HG02885 (cell line): ENCODE data around the gene PFN1.

ENCODE experiments used
- ATAC-seq: cut with Tn5 transposase; IDR thresholded peaks from one replicate; pipeline ENCODE4 v1.9.1; 2021; ENCODE audit warnings: mild to moderate bottlenecking; ENCODE audit not compliant: unreplicated experiment, poor library complexity

Gene PFN1

DNA sequence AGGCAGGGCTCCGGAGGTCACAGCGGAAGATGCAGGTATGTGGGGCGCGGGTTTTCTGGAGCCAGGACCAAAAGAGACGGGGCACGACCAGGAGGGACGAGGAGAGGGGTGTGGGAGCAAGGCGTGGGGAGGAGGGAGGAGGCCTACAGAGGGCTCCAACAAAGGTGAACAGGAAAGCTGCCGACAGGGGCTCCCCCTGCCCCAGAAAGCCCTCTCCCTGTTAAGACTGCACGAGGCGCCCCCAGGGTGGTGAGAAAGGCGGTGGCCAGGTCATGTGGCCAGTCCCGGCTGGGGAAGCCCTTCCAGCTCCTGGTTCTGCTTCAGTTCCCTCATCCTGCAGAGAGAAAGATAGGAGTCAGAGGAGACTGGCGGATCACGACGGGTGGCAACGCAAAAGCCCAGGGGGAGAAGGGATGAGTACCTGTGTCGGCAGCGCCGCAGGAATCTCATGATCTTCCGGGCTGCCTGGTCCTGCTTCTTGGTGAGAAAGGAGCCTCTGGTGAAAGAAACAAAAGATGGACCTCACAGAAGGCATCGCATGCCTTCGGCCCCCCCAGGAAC is 20.2 kb upstream of the PFN1 start:
- ATAC-seq: no peak

DNA sequence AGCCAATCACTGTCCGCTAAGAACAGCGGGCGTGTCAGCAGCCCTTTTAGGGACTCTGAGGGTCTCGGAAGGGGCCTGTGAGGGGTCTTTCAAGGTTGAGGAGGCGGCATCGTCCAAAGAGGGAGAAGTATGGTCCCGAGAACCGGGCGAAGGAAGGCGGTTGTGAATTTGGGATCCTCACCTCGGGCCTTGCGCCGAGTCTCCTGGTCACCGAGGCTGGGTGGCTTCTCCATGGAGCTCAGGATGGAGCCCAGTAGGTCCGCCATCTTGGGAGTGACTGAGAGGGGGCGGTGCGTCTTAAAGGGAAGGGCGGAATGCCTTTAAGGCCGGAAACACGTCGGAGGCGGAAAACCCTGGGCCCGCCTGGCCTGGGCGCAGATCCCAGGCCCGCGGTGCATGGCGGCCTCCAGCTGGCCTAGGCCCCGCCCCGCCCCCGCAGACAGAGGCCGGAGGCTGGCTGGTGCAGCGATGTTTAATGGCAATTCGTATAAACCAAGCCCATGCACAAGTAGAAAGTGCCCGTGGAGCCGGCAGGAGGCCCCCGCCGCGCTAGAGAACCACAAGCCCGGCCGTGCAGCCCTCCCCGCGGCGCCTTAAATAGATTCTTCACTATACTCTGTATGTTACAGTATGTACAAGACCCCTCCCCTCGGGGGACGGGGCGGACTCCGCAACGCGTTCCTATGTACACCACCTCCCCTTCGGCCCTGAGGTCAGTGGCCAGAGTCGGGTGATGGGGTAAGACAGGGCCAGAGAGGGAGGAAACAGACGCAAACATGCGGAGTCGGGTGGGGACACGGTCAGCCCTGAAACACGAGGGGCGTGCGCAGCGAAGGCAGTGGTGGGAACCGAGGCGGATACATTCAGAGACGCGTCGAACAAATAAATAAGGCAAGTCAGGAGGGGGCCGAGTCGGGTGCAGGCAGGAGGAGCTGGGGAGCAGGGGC is 19.5 kb upstream of the PFN1 start, which contains the start of gene SPAG7:
SPAG7 (minus strand) TSS at position 279 of the 947 bp plus-strand sequence; CDS start at position 266, 13 bp downstream.
- peak; percentile 65 for ATAC-seq

DNA sequence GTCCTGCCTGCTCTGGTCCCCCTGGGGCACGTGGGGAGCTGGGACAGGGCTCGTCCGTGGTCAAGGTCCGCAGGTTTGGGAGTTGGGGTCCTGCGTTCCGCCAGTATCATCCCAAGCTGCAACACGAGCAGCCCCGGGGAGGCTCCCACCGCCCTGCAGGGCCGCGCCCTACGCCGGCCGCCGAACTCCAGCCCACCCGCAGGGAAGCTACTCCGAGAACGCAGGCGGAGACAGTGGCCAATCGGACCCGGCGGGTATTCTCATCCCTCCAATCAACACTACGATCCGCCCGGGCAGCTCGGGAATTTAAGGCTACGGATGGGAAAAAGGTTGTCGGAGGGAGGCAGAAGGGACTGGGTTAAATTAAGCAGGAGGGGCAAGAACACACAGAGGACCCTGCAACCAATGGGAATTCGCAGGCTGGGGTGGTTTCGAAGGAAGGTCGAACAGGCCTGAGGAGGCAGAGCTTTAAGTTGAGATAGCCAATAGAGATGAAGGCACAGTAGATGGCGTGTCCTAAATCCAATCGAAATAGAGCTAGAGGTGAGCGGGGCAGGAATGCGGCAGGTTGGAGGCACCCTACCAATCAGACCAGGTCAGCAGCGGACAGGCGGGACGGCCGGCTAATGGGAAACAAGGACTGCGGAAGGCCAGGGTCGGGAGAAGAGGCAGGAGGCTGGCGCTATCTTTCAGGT is 18.7 kb upstream of the PFN1 start:
- ATAC-seq: peak; percentile 87

DNA sequence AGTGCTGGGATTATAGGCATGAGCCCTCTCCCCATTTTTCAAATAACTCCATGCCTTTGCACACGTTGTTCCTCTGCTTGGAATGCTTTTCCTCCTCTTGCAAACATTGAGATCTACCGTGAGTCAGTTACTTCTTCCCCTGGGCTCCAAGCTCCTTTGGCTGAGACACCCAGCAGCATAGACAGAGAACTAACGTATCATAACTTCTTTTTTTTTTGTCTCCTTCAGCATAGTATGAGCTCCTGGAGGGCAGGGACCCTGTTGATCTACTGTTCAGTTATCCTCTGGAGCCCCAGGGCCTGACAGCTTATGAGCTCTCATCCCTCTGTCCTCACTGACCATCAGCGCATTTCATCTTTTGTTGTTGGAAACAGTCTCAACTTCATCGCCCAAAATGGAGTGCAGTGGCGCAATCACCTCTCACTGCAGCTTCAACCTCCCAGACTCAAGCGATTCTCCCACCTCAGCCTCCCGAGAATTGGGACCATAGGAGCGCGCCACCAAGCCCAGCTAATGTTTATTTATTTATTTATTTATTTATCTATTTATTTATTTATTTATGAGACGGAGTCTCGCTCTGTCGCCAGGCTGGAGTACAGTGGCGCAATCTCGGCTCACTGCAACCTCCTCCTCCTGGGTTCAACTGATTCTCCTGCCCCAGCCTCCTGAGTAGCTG is 17.1 kb upstream of the PFN1 start:
- ATAC-seq: no peak

DNA sequence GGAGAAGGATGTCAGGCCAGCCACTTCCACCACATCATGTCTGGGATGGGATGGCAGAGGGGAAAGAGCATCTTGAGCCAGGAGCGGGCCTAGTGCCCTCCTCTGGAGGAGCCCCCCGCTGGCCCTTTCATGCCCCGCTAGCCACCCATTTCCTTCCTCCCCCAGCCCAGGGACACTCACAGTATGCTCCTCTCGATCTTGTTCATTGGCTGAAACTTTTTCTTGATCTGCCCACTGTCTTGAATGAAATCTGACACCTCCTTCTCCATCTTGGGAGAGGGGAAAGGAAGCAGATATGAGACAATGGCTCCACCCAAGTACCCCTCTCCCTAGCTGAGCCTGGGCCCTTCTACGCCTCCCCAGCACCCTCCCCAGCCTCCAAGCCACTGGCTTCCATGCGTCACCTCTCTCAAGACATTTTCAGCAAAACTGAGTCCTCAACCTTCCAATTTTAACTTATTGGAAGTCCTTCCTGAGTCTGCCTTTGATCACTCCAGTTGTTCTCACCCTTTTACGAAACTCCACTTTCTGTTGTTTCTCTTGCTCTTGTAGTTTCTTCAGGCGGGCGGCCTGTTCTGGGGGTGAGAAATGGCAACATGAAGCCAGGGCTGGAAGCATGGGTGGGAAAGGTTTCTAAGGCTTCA is 12.1 kb upstream of the PFN1 start:
- no peak for ATAC-seq

DNA sequence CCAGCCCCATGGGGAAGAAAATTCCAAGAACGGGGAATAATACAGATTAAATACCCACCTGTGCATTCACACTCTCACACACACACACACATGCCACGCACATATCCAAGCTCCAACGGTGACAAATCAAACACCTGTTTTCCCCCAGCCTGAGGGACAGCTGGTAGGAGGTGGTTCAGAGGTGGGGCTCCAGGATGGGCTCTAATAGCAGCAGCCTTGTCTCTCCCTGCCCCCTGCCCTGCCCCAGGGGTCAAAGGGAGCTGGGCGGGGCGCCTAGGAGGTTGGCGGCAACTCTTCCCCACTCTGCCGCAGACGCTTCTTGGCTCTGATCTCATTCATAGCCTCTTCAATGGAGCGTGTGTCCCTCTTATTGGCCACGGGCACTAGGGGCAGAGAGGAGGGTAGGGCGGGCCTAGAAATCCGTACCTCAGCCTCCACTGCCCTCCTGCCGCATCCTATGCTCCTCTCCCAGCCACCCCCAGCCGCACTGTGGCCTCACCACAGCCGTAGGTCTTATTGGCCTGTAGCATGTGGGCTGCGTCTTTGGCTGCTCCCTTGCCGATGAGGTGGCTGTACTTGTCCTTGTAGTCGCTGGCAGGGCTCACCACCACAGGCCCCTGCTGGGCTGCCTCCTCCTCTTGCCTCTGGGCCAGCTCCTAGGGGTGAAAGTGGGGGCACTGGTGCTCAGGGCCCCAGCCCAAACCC is 11.1 kb upstream of the PFN1 start:
- ATAC-seq: no peak

DNA sequence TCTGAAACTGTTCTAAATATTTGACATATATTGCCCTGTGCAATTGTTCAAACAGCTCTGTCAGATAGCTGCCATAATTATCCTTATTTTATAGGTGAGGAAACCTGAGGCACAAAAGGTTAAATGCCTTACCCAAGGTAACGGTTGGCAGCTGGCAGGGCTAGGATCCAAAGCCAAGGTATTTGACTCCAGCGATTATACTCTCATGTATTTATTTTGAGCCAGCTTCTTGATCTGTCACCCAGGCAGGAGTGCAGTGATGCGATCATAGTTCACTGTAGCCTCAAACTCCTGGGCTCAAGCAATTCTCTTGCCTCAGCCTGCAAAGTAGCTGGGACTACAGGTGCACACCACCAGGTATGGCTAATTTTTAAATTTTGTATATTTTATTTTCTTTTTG is 9.8 kb upstream of the PFN1 start:
- no peak for ATAC-seq

DNA sequence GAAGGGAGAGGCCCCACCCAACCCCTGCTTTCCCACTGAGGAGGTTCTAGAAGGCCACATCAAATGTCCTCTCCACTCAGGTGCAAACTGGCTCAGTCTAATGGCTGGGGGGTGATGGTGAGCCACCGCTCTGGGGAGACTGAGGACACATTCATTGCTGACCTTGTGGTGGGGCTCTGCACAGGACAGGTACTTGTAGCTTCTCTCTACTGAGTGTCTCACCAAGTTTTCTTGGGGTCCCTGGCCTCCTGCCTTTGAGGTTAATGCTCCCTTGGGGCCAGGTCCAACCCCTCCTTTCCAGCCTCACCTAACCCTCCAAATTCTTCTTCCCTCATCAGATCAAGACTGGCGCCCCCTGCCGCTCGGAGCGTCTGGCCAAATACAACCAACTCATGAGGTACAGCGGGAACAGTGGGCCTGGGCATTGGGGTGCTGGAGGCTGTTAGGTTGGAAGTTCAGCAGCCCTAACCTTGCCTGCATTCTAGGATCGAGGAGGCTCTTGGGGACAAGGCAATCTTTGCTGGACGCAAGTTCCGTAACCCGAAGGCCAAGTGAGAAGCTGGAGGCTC is 8.2 kb upstream of the PFN1 start:
- no peak for ATAC-seq

DNA sequence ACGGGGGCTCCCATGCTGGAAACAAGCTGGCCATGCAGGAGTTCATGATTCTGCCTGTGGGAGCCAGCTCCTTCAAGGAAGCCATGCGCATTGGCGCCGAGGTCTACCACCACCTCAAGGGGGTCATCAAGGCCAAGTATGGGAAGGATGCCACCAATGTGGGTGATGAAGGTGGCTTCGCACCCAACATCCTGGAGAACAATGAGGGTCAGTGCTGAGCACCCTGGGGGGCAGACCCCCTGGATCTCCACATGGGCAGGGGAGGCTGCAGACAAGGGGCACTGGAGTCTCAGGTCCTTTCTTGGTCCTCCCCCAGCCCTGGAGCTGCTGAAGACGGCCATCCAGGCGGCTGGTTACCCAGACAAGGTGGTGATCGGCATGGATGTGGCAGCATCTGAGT is 6.8 kb upstream of the PFN1 start:
- ATAC-seq: no peak

DNA sequence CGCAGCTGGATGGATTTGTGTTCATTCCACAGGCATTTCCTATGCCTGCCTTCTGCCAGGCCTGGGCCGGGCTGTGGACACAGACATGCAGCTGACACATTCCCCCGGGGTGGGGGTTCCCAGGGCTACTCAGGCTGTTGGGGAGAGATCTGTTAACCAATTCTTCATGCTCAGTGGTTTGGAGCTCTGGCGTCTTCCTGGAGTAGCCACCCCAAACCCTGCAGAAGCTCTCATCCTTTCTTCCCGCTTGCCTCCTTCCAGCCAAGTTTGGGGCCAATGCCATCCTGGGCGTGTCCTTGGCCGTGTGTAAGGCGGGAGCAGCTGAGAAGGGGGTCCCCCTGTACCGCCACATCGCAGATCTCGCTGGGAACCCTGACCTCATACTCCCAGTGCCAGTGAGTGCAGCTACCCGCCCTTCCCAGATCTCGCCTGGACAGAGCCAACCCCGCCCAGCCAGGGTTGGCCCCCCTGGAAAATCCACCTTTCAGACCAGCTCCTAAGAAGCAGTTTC is 5.2 kb upstream of the PFN1 start:
- ATAC-seq: no peak

DNA sequence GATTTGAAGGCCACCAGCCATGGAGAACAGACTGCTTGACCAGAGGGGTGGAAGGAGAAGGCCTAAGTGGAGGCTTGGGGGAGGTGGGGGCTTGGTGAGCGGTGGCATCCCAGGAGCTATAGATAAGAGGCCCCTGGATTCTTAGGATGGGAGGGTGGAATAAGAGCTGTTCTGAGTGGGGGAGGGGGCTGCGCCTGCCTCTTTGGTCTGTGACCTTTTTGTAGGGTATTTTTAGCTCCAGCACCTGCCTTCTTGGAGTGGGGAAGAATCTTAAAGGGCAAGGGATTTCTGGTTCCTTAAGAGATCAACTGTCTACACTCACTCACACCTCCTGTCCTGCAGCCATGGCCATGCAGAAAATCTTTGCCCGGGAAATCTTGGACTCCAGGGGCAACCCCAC is 3.2 kb upstream of the PFN1 start:
- ATAC-seq: no peak

DNA sequence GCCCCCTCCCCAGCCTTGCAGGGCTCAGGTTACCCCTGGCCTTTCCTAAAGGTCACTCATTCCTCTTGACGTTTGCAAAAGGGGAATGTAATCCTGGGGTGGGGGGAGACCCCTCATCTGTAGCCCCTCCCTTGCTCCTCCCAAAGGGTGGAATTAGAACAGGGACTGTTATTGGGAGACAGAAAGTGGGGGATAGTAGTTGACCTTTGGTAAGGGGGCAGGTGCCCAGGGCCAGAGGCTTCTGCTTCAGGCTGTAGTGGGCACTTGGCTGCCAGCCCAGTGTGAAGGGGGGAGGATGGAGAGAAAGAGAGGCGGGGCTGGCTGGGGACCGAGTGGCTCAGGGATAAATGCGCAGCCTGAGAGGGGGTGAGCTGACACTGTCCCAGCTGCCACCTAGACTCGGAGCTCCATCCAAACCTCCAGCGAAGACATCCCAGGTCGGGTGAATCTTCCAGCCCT is 2.4 kb upstream of the PFN1 start, which contains the start of gene ENO3:
ENO3 (plus strand) TSS at position 374 of the 459 bp plus-strand sequence. CDS start 711 bp downstream, outside the sequence.
- ATAC-seq: no peak

DNA sequence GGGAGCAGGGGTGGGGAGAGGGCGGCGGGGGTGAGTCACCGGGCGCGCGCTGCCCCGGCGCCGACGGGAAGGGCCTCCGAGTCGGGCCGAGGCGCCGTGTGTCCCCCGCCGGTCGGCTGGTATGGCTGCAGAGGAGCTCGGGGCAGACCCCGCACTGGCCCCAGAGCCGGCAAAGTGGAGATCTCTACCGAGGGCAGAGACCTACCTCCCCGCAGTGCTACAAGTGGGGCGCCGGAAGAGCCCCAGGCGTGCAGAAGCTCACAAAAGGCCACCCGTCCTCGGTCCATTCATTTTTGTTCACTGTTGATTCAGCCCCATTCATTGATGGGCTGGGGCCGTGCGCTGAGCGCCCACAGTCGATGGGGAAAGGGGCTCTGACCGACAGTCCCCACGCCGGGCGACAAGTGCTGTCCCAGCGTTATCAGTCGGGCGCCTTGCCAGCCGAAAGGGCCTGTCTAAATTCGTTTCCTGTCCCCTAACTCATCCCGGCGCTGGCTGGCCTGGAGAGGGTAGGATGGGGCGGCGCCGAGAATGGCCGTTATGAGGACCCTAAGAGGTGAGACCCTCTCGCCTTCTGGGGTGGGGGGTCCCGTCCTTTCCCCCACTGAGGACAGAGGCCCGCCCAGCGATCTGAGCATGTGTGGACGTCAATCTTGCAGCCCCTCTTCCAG is 1.9 kb upstream of the PFN1 start:
- no peak for ATAC-seq

DNA sequence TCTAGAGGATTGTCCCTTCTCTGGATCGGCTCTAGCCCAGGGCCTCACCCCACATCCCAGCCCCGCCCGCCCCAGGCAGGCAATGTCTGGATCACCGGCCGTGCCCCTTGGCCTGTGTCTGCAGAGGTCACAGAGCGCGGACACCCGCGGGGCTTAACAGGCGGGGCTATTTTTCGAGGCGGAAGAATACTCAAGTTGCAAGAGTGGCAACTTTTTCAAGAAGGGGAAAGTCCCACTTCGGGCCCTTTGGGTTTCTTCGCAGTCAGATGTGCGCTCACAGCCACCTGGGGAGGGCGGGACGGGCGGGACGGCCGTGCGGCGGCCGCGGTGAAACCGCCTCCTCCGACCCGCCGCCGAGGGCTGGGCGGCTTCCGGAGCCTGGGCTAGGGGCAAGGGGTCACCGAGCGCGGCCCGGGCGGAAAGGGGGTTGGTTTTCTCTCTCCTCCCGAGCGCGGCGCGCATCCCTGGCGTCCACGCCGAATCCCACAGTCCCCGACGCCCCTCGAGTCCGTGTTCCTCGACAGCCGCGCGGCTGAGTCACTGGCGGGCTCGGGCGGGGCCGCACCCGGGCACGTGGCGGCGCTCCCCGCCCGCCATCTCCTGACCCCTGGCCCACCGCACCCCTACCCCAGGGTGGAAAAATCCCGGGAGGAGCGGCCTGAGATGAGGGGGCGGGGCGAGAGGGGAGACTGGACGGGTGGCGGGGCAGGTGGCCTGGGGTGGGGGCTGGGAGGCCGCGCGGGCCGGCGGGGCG is 1.2 kb upstream of the PFN1 start:
- ATAC-seq: peak; percentile 30

DNA sequence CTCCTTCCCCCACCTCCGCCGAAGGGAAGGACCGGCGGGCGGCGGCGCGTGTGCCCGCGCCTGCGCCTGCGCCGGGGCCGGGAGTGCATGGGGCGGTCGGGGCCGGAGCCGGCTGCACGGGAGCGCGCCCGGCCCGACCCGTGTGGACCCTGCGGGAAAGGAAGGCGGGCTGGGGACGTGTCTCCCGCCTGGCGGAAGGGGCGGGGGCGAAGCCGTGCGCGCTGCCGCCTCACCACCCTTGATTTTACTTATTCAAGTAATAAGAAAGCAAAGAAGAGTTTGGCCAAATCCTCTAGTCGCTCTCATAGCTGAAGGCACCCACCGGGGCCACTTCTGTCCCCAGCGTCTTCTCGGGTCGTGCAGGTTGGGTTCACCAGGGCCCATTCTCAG is 596 bp upstream of the PFN1 start:
- peak; percentile 44 for ATAC-seq

DNA sequence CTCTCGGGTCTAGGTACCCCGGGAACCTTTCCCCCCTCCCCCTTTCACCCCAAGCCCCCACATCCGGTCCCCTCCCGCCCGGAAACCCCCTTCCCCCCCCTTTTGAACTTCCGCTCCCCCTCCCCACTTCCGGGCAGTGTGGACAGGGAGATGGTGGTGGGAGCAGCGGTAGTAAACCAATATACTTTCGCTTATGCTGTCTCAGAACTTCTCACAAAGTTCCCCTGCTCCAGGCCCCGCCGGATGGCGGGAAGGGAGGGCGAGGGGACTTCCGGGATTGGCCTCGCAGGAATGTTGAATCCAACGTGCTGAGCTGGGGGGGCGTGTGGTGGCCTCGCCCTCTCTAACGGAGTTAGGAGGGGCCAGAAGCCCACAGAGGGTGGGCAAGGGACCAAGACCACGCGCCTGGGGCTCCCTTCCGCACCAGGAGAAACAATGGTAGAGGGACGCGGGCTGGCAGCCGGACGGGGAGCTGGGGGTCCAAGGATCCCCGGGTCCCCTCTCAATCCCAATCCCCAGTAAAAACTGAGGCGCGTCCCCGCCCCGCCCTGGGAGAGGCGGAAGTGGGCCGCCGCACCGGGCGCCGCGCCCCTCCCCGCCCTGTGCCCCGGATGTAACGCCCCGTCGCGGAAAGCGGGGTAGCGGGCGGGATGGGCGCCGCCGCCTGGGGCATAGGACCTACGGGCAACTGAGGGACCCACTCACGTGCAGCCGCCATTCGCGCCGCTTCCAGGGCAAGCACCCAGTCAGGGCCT is 742 bp downstream of the PFN1 start:
- peak; percentile 13 for ATAC-seq

DNA sequence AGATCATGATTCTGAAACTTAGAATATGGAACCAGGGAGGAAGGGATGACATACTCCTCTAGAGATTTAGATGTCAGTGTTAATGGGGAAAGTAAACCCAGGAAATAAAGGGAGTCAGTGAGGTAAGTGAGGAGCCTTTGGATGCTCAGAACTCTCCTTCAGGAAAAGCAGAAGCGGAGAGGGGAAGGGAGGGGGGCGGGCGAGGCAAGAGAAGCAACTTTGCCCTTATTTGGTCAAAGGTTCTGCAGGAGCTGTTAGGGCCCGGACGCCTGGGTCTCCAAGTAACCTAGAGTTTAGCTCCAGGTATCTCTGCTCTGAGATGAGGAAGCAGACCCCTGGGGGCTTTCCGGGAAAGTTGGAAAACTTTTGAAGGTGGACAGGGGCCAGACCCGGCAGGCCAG is 1.3 kb downstream of the PFN1 start:
- ATAC-seq: no peak
